GM18507 (cell line): ENCODE data around the gene HECTD1.
"Not testable (repeated sequence)": the region's sequence is repeated elsewhere in the genome, so short reads cannot be mapped to it uniquely, and the experiment has no call there.

Source experiments
- DNase-seq: peaks from one replicate; pipeline ENCODE4 v3.0.0; 2011; ENCODE audit warnings: low read depth; ENCODE audit not compliant: insufficient read length; ENCODE audit errors: extremely low spot score
- FAIRE-seq: peaks from 2 replicates; lab custom pipeline; 2011; peaks lifted over from hg19 to GRCh38; lab: Jason Lieb, UNC

Gene HECTD1

GRCh38 chr14:31118892-31119291 is 88.7 kb downstream of the HECTD1 start:
- no peak for FAIRE-seq
- no peak for DNase-seq

- FAIRE-seq, result no peak
- DNase-seq, result no peak
Measured at GRCh38 chr14:31113794-31114193, 93.8 kb downstream of the HECTD1 start.

GRCh38 chr14:31110872-31111271 is 96.7 kb downstream of the HECTD1 start:
- no peak for DNase-seq
- no peak for FAIRE-seq

- DNase-seq (no peak), FAIRE-seq (no peak)
Measured at GRCh38 chr14:31109257-31109656, 98.3 kb downstream of the HECTD1 start.

- FAIRE-seq (no peak), DNase-seq (no peak)
Measured at GRCh38 chr14:31106768-31107167, 100.8 kb downstream of the HECTD1 start.

- no peak for DNase-seq
- no peak for FAIRE-seq
Measured at GRCh38 chr14:31097081-31097480, 110.5 kb downstream of the HECTD1 start.

GRCh38 chr14:31096255-31096654 is 111.3 kb downstream of the HECTD1 start:
- FAIRE-seq, result no peak

GRCh38 chr14:31095817-31096216 is 111.8 kb downstream of the HECTD1 start:
- FAIRE-seq, DNase-seq: not testable (repeated sequence)

More at GRCh38 chr14:31096255-31096654, 111.3 kb downstream of the HECTD1 start:
- no peak for DNase-seq

GRCh38 chr14:31093884-31094839 is 113.4 kb downstream of the HECTD1 start:
- FAIRE-seq, result not testable (repeated sequence)

GRCh38 chr14:31092160-31092708 is 115.4 kb downstream of the HECTD1 start:
- DNase-seq (no peak), FAIRE-seq (no peak)

More at GRCh38 chr14:31093884-31094839, 113.4 kb downstream of the HECTD1 start:
- DNase-seq, result not testable (repeated sequence)

GRCh38 chr14:31090883-31091764 is 116.5 kb downstream of the HECTD1 start:
- DNase-seq, result no peak
- FAIRE-seq, result no peak

GRCh38 chr14:31086466-31086865 is 121.1 kb downstream of the HECTD1 start:
- not testable (repeated sequence) for FAIRE-seq, DNase-seq

GRCh38 chr14:31085027-31085426 is 122.6 kb downstream of the HECTD1 start:
- DNase-seq, result no peak
- no peak for FAIRE-seq

GRCh38 chr14:31084385-31084784 is 123.2 kb downstream of the HECTD1 start:
- no peak for FAIRE-seq
- peak; percentile 30 for DNase-seq

- no peak for FAIRE-seq
- no peak for DNase-seq
Measured at GRCh38 chr14:31083781-31084180, 123.8 kb downstream of the HECTD1 start.

- DNase-seq, result no peak
- FAIRE-seq, result no peak
Measured at GRCh38 chr14:31080484-31080883, 127.1 kb downstream of the HECTD1 start.

- no peak for DNase-seq
- no peak for FAIRE-seq
Measured at GRCh38 chr14:31080056-31080455, 127.5 kb downstream of the HECTD1 start.

GRCh38 chr14:31078766-31079165 is 128.8 kb downstream of the HECTD1 start:
- DNase-seq (no peak), FAIRE-seq (no peak)

- DNase-seq (no peak), FAIRE-seq (no peak)
Measured at GRCh38 chr14:31075144-31075543, 132.4 kb downstream of the HECTD1 start.

GRCh38 chr14:31071151-31071550 is 136.4 kb downstream of the HECTD1 start:
- DNase-seq (no peak), FAIRE-seq (no peak)
